Measurements from ENCODE around the gene PAK4.
A peak's percentile ranks its signal among the peaks of the same experiment; 100 is the strongest.
"Not testable (repeated sequence)": the region's sequence is repeated elsewhere in the genome, so short reads cannot be mapped to it uniquely, and the experiment has no call there.

PAK4 gene

GRCh38 chr19:39207293-39207836, 81.8 kb downstream of the PAK4 start:
- no peak for DNase-seq (ENCODE audit: low read depth)

GRCh38 chr19:39208175-39208795, 82.7 kb downstream of the PAK4 start:
- no peak for DNase-seq (ENCODE audit: low read depth)

- no peak for DNase-seq (ENCODE audit: low read depth)
Observed at GRCh38 chr19:39209196-39209595, 83.6 kb downstream of the PAK4 start.

- no peak for DNase-seq (ENCODE audit: low read depth)
Observed at GRCh38 chr19:39211731-39212374, 86.3 kb downstream of the PAK4 start.

GRCh38 chr19:39212375-39212742, 86.8 kb downstream of the PAK4 start:
- DNase-seq (ENCODE audit: low read depth), result peak; percentile 20

GRCh38 chr19:39215323-39215722, 89.7 kb downstream of the PAK4 start:
- DNase-seq (ENCODE audit: low read depth), result not testable (repeated sequence)

GRCh38 chr19:39217094-39217493, 91.5 kb downstream of the PAK4 start:
- DNase-seq (ENCODE audit: low read depth), result no peak

- no peak for DNase-seq (ENCODE audit: low read depth)
Observed at GRCh38 chr19:39218230-39219007, 92.8 kb downstream of the PAK4 start.

GRCh38 chr19:39219108-39219507, 93.5 kb downstream of the PAK4 start:
- DNase-seq (ENCODE audit: low read depth), result not testable (repeated sequence)

GRCh38 chr19:39223703-39224279, 98.2 kb downstream of the PAK4 start:
- DNase-seq (ENCODE audit: low read depth), result no peak

- no peak for DNase-seq (ENCODE audit: low read depth)
Observed at GRCh38 chr19:39224910-39225309, 99.3 kb downstream of the PAK4 start.
